BJ (cell line): Measurements from ENCODE around the gene MCOLN1. TPM values are rescaled to one million over a fixed set of nuclear protein-coding genes. Genes with fewer than 3 reads are reported as not detected.

Experiments
- CTCF ChIA-PET: fragments of 350-600 bp; formaldehyde crosslinking; extraction: SDS; loops from one replicate; lab custom pipeline; 2021; ENCODE audit warnings: antibody characterized with exemption, inconsistent platforms; lab: Yijun Ruan, JAX
- POLR2A ChIA-PET: fragments of 300-600 bp; sonication (Branson Sonifier 250); formaldehyde crosslinking; extraction: SDS; loops from one replicate; lab custom pipeline; 2021; ENCODE audit warnings: antibody characterized with exemption; lab: Charles Lee
- DNase-seq: peaks from one replicate; pipeline ENCODE4 v3.0.0-alpha.2; 2011; ENCODE audit warnings: low read depth
- H3K27me3 ChIP-seq: 2 replicates; pipeline ENCODE4 v1.6.0; 2011; ENCODE audit warnings: low read length; ENCODE audit not compliant: control insufficient read depth, insufficient read depth
- H3K36me3 ChIP-seq: 2 replicates; pipeline ENCODE4 v1.5.1; 2011; ENCODE audit warnings: low read length; ENCODE audit not compliant: control insufficient read depth, insufficient read depth
- H3K4me3 ChIP-seq: 2 replicates; pipeline ENCODE4 v1.5.1; 2011; ENCODE audit warnings: low read depth, mild to moderate bottlenecking, control low read depth, low read length
- polyA plus RNA-seq: library from polyadenylated mRNA; depleted of rRNA; stranded (reverse); fragments of >200 nt; gene quantifications from 2 replicates; pipeline ENCODE4 v1.2.3, GENCODE V29; 2011
- TF ChIP-seq, protein P1 (sequence below): IDR thresholded peaks from 2 replicates; pipeline ENCODE4 v1.5.1; 2011; ENCODE audit warnings: low read depth, mild to moderate bottlenecking, control low read depth, inconsistent platforms, low read length, moderate library complexity; ENCODE audit not compliant: insufficient read depth

The MCOLN1 gene
- polyA plus RNA-seq, 1 experiment: 50.6 TPM

- no peaks in the 10 kb centered on the region for H3K27me3 ChIP-seq
- no peak for DNase-seq
- peaks cover 12% of the 10 kb centered on the region for H3K36me3 ChIP-seq
- no peak overlapping the region for H3K4me3 ChIP-seq
- CTCF ChIA-PET: interaction anchor here (0.6 to 1.6 kb wide), 2 partner anchors 17 to 472 kb away, joined by 3 to 5 read pairs; no protein-coding TSS in a partner anchor
- POLR2A ChIA-PET: no interaction called here
- TF ChIP-seq, protein P1, sequence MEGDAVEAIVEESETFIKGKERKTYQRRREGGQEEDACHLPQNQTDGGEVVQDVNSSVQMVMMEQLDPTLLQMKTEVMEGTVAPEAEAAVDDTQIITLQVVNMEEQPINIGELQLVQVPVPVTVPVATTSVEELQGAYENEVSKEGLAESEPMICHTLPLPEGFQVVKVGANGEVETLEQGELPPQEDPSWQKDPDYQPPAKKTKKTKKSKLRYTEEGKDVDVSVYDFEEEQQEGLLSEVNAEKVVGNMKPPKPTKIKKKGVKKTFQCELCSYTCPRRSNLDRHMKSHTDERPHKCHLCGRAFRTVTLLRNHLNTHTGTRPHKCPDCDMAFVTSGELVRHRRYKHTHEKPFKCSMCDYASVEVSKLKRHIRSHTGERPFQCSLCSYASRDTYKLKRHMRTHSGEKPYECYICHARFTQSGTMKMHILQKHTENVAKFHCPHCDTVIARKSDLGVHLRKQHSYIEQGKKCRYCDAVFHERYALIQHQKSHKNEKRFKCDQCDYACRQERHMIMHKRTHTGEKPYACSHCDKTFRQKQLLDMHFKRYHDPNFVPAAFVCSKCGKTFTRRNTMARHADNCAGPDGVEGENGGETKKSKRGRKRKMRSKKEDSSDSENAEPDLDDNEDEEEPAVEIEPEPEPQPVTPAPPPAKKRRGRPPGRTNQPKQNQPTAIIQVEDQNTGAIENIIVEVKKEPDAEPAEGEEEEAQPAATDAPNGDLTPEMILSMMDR: no peak
Measured at GRCh38 chr19:7550987-7551761, 28.8 kb downstream of the MCOLN1 start.

- POLR2A ChIA-PET: no interaction called here
- Histone ChIP-seq H3K36me3 (peaks cover 21% of the 10 kb centered on the region), H3K4me3 (no peak overlapping the region), H3K27me3 (no peaks in the 10 kb centered on the region)
- no peak for DNase-seq
- CTCF ChIA-PET: interaction anchor here (0.7 kb wide), 1 partner anchor 247 kb away, joined by 5 read pairs; no protein-coding TSS in a partner anchor
- TF ChIP-seq, protein P1: no peak
Measured at GRCh38 chr19:7552781-7553180, 30.4 kb downstream of the MCOLN1 start.

DNA sequence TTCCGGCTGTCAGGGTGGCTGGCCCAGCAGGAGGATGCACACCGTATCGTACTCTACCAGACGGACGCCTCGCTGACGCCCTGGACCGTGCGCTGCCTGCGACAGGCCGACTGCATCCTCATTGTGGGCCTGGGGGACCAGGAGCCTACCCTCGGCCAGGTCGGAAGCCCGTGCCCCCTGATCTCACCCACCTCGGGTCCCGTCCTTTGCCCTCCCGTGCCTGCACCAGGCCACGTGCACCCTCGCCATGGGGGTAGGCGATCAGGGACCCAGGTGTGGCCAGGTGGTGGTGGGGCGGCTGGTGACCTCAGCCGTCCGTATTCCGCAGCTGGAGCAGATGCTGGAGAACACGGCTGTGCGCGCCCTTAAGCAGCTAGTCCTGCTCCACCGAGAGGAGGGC lies 32.1 kb downstream of the MCOLN1 start:
- Histone ChIP-seq H3K27me3 (no peaks in the 10 kb centered on the region), H3K4me3 (no peak overlapping the region), H3K36me3 (peaks cover 28% of the 10 kb centered on the region)
- TF ChIP-seq, protein P1: no peak
- no peak for DNase-seq
- CTCF ChIA-PET: interaction anchor here (0.8 kb wide), 1 partner anchor 9 kb away, joined by 3 read pairs; no protein-coding TSS in a partner anchor
- POLR2A ChIA-PET: no interaction called here

- POLR2A ChIA-PET: interaction anchor here (0.7 kb wide), 1 partner anchor 8 kb away, joined by 3 read pairs; no protein-coding TSS in a partner anchor
- DNase-seq: no peak
- Histone ChIP-seq H3K36me3 (peaks cover 29% of the 10 kb centered on the region), H3K27me3 (no peaks in the 10 kb centered on the region), H3K4me3 (no peak overlapping the region)
- CTCF ChIA-PET: interaction anchor here (0.6 to 2.5 kb wide), 4 partner anchors 9 to 126 kb away, joined by 3 to 6 read pairs (median 4); partner anchors contain the start of gene TRAPPC5
- TF ChIP-seq, protein P1: no peak
Measured at GRCh38 chr19:7554990-7555864, 32.8 kb downstream of the MCOLN1 start.
